HG02571 (cell line): Measurements from ENCODE around the gene NT5DC4.

Experiments used
- ATAC-seq: cut with Tn5 transposase; IDR thresholded peaks from one replicate; pipeline ENCODE4 v1.9.1; 2021; ENCODE audit warnings: mild to moderate bottlenecking, moderate library complexity; ENCODE audit not compliant: unreplicated experiment

Gene NT5DC4

DNA sequence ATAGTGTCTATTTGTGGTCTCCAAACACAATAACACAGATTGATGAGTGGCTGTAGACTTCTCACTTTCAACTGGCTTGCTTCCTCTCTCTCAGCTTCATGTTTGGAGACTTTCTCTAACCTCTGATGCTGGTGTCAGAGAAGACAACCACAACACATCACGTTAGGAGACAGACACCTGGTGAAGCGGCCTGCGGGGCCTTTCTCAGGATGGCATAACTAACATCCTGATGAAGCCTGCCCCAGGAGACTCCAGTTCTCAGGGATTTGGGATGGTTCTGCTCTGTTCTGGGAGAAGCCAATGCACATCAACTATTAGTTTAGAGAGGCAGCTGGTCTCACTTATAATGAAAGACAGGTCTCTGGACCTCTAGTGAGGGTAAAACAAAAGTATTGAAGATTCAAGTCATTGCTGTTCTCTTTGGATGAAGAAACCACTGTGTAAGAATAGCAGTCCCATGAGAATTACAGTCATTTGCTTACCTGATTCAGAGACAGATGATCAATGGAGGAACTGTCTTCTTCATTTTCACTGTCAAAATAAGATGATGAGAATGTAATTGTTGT lies 61.5 kb downstream of the NT5DC4 start:
- peak; percentile 77 for ATAC-seq

DNA sequence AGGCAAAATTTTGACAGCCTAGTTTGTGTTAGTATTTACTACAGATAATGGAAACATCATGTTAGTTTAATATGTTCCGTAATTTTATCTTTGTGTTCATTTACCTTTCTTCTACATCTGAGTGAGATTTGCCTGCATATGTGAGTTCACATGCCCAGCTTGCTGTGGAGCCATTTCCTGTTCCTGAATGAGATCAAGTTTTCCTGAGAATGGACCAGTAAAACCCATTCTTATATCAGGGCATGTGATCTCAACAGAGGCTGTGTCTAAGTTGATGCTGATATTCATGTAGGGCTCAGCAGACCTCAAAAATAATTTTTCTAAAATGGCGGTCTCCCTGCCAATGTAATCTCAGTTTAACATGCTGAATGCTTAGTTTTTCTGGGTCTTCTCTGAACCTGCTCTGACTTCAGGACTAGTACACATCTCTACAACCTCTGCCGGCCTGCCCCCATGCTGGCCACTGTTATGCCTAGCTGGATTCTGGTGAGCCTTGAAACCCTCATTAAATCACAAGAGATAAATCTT lies 62.4 kb downstream of the NT5DC4 start:
- no peak for ATAC-seq

DNA sequence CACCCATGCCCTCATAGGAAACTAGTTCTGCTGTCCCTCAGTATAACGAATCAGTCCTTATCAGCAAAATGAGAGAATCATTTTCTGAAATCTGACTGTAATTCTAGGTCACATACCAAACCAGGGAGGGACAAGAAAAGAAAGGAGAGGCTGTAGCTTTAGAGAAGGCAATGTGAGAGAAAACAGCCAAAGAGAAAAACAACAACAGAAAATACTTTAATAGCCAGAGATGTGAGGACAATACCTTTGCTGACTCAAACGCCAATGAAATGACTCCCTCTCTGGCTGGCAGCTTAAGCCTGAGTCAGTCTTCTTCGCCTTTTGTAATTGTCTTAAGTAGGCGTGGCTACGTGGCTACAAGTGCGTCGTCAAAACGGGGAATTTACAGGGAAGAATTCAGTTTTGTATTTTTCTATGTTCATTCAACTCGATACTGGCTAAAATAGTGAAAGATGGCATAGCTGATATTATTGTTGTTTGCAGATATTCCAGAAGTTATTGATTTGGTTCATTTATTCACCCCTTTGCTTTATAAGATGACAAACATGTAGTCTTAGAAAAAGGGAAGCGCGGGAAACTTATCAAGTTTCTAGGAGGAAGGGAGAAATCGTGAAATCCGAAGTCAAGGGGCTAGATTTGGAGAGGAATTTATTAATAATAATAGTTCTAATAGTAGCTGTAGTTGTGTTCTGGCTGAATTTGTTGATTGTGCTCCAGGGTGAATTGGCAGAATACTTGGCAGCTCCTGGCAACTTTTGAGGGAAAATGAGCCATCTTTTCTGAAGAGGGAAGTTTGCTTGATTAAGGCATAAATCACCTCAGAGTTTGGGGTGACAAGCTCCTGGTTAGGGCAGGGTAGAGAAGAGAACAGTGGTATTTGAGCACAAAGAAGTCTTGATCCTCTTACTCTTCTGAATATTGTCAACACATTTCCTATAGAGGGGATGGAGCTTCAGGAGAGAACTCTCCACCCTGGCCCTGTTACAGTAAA lies 63.7 kb downstream of the NT5DC4 start, which contains the start of gene IL1A:
IL1A (minus strand) TSS at position 295 of the 991 bp plus-strand sequence. CDS start 723 bp downstream, outside the sequence.
- no peak for ATAC-seq

DNA sequence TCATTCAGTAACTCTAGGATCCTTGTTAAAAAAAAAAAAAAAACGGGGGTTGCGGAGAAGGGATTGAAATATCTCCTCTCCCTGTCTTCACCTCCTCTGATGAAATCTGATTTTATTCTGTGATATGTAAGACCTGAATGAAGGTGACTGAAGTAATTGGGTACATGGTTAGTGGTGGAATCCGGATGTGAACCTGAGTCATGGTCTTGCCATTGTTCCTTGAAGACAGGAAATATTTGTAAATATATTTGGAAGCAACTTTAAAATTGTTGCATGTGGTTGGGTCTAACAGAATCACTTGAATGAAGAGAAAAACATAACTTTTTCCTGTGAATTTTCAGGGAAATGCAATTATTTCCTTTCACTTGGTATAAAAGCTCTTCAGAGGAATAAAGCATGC lies 66.5 kb downstream of the NT5DC4 start:
- no peak for ATAC-seq

DNA sequence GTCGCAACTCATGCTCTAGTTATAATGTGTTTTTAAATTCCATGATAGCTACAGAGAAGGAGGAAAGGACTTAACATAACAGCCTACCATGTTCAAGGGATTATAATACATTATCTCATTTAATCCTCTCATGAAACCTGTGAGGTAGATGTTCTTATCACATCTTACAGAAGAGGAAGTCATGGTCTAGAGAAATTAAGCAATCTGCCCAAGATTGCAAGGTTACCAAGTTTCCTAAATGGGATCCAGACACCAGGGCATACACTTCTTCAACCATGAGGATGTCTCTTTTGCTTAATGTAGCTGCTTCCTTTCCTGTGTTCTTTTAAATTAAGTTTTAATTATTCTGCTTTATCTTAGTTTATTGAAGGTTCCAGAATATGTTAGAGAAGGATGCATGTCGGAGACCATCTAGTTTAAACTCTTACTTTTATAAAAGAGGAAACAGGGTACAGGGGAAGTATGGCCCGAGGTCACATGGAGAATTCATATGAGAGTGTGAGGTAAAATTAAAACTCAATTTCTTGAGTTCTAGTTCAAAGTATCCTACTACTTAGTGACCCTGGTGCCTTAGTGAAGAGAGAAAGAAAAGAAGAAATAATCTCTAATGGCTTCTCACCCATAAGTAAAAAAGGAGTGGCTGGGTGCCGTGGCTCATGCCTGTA lies 67.0 kb downstream of the NT5DC4 start:
- ATAC-seq: no peak

DNA sequence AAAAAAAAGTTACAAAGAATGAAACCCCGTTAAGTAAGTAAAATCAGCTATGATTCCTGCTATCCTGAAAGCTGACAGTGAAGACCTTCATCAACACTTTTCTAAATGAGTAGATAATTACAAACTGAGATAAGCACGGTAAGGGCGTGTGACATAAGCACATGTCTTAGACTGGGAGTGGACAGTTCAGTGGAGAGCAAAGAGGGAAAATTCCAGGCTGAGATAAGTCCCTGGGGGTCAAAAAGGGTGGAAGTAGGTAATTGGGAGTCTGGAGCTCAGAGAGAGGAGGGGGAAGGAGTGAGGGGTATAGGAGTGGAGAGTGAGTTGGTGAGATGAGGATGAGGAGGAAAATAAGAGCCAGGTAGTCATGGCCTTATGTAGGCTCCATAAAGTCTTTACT lies 67.8 kb downstream of the NT5DC4 start:
- no peak for ATAC-seq
